Peyer's patch (tissue), 4 donors: Measurements from ENCODE around the gene CPLANE2.

Experiments used
- POLR2A ChIP-seq, 2 donors: fragments of 450-650 bp; IDR thresholded peaks; one replicate each; pipeline ENCODE4 v1.5.1; 2017; ENCODE audit warnings: antibody characterized with exemption in 2 of 2, mild to moderate bottlenecking in 2 of 2, moderate library complexity in 2 of 2
- TF ChIP-seq, protein P1 (sequence below), 6 experiments: fragments of 450-650 bp in 4 of 6; fragments of 200-600 bp in 2 of 6; sonication (generic) in 1 of 6; IDR thresholded peaks; one replicate each; pipeline ENCODE4 v1.5.1; 2017 to 2019; ENCODE audit warnings: antibody characterized with exemption in 6 of 6, mild to moderate bottlenecking in 3 of 6, moderate library complexity in 1 of 6

- TF ChIP-seq, protein P1, sequence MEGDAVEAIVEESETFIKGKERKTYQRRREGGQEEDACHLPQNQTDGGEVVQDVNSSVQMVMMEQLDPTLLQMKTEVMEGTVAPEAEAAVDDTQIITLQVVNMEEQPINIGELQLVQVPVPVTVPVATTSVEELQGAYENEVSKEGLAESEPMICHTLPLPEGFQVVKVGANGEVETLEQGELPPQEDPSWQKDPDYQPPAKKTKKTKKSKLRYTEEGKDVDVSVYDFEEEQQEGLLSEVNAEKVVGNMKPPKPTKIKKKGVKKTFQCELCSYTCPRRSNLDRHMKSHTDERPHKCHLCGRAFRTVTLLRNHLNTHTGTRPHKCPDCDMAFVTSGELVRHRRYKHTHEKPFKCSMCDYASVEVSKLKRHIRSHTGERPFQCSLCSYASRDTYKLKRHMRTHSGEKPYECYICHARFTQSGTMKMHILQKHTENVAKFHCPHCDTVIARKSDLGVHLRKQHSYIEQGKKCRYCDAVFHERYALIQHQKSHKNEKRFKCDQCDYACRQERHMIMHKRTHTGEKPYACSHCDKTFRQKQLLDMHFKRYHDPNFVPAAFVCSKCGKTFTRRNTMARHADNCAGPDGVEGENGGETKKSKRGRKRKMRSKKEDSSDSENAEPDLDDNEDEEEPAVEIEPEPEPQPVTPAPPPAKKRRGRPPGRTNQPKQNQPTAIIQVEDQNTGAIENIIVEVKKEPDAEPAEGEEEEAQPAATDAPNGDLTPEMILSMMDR (IDR thresholded peaks at IDR 0.05): no peak
- no peak for TF ChIP-seq POLR2A (IDR thresholded peaks at IDR 0.05)
Measured at GRCh38 chr1:16191916-16192546, 45.0 kb downstream of the CPLANE2 start.
